Spleen (tissue), 7 donors: ENCODE data around the gene PRKG1.

Experiments used
- CTCF ChIP-seq, 11 experiments: fragments of 200-600 bp in 7 of 11; fragments of 450-650 bp in 4 of 11; sonication (generic) in 4 of 11; IDR thresholded peaks in 8 of 11; conservative IDR thresholded peaks in 3 of 11; 1 replicate in 7 of 11; 2 replicates in 4 of 11; pipeline versions ENCODE4 v1.4.0 to v1.8.0; 2016 to 2021; ENCODE audit warnings: antibody characterized with exemption in 11 of 11, inconsistent platforms in 4 of 11, mild to moderate bottlenecking in 1 of 11
- POLR2AphosphoS5 ChIP-seq, 3 donors: sonication (generic); formaldehyde crosslinking; IDR thresholded peaks; one replicate each; pipeline ENCODE4 v1.5.1; 2017; ENCODE audit warnings: antibody characterized with exemption in 3 of 3
- donor health status: DM: no; HTN: no; CAD: no; lungs with moderate emphysema.
- donor health status: DM: no; HTN: no; CAD: no.
- donor health status: DM: no; HTN: no; CAD: no.

- TF ChIP-seq POLR2AphosphoS5 (IDR thresholded peaks at IDR 0.05), result no peak
- no peak for TF ChIP-seq CTCF (IDR thresholded peaks at IDR 0.05 in 8 of 11, conservative IDR thresholded peaks at IDR 0.05 in 3 of 11)
These were observed 685.7 kb downstream of the PRKG1 start for GRCh38 chr10:51759896-51760534.
